NCI-H2081 treated with DMSO at 0.1 percent for 48 hours (cell line): ENCODE data around the gene CS.

ENCODE experiments used
- DNase-seq: peaks from one replicate; lab custom pipeline; 2025; lab: John Stamatoyannopoulos, UW

Gene CS

GRCh38 chr12:56247923-56248322, 52.2 kb downstream of the CS start:
- DNase-seq = no peak

- no peak for DNase-seq
These were observed 55.6 kb downstream of the CS start for GRCh38 chr12:56244494-56244893.

GRCh38 chr12:56243731-56244181, 56.4 kb downstream of the CS start:
- DNase-seq = no peak

GRCh38 chr12:56242986-56243385, 57.1 kb downstream of the CS start:
- DNase-seq = no peak

GRCh38 chr12:56241424-56242303, 58.5 kb downstream of the CS start:
- DNase-seq = no peak

GRCh38 chr12:56237552-56237951, 62.6 kb downstream of the CS start:
- no peak for DNase-seq

- DNase-seq = no peak
These were observed 63.1 kb downstream of the CS start for GRCh38 chr12:56236985-56237384.

GRCh38 chr12:56236091-56236490, 64.0 kb downstream of the CS start:
- DNase-seq = no peak

GRCh38 chr12:56234746-56235436, 65.2 kb downstream of the CS start:
- no peak for DNase-seq

GRCh38 chr12:56231184-56231582, 68.9 kb downstream of the CS start:
- DNase-seq = no peak

GRCh38 chr12:56230432-56231183, 69.5 kb downstream of the CS start:
- DNase-seq = no peak

GRCh38 chr12:56229916-56230431, 70.2 kb downstream of the CS start, which contains the start of gene SLC39A5:
Gene SLC39A5, plus strand, starts transcription at chr12:56230051. Its CDS starts 1,224 bp downstream, at chr12:56231275.
- no peak for DNase-seq

- no peak for DNase-seq
These were observed 71.0 kb downstream of the CS start for GRCh38 chr12:56229082-56229481.

GRCh38 chr12:56224954-56225353, 75.2 kb downstream of the CS start:
- DNase-seq = no peak

- peak; percentile 96 for DNase-seq
These were observed 75.9 kb downstream of the CS start, which contains the start of gene NABP2 for GRCh38 chr12:56224102-56224701. Gene NABP2, plus strand, starts transcription at chr12:56224342. Its CDS starts 515 bp downstream, at chr12:56224857.

- no peak for DNase-seq
These were observed 76.5 kb downstream of the CS start for GRCh38 chr12:56223571-56224101.

GRCh38 chr12:56222531-56222895, 77.6 kb downstream of the CS start:
- DNase-seq = no peak

- DNase-seq = peak; percentile 72
These were observed 78.2 kb downstream of the CS start, which contains the start of gene RNF41 for GRCh38 chr12:56221757-56222530. Gene RNF41, minus strand, starts transcription at chr12:56221922. Its CDS starts 7,875 bp downstream, at chr12:56214047.
